HL-60/S4 treated with phorbol 12-myristate 13-acetate at 8.2 ng/mL for 4 days and 3 days (cell line): ENCODE measurements around the gene UBE3B.

ENCODE experiments used
- in situ Hi-C: fragments of 300-500 bp; cut with MboI; formaldehyde crosslinking; loops from 2 replicates; pipeline ENCODE4 v1.15.0; 2022; ENCODE audit warnings: low sequenced_read_pairs

The UBE3B gene

GRCh38 chr12:109448707-109449390 lies 28.6 kb upstream of the UBE3B start:
- in situ Hi-C loops = no loop called here

GRCh38 chr12:109449845-109450532 lies 27.4 kb upstream of the UBE3B start:
- in situ Hi-C loops = no loop called here

- in situ Hi-C loops = no loop called here
These were observed 26.5 kb upstream of the UBE3B start for GRCh38 chr12:109450980-109451379.

GRCh38 chr12:109451400-109451799 lies 26.0 kb upstream of the UBE3B start:
- in situ Hi-C loops = no loop called here

- in situ Hi-C loops = no loop called here
These were observed 24.9 kb upstream of the UBE3B start for GRCh38 chr12:109452489-109452888.

- in situ Hi-C loops = no loop called here
These were observed 21.7 kb upstream of the UBE3B start for GRCh38 chr12:109455706-109456105.

- in situ Hi-C loops = no loop called here
These were observed 19.3 kb upstream of the UBE3B start for GRCh38 chr12:109458086-109458485.

- in situ Hi-C loops = no loop called here
These were observed 18.6 kb upstream of the UBE3B start for GRCh38 chr12:109458771-109459208.

- in situ Hi-C loops = no loop called here
These were observed 18.2 kb upstream of the UBE3B start for GRCh38 chr12:109459247-109459646.

GRCh38 chr12:109460538-109460937 lies 16.9 kb upstream of the UBE3B start:
- in situ Hi-C loops = no loop called here

- in situ Hi-C loops = no loop called here
These were observed 16.2 kb upstream of the UBE3B start for GRCh38 chr12:109461049-109461845.

- in situ Hi-C loops = no loop called here
These were observed 15.3 kb upstream of the UBE3B start for GRCh38 chr12:109461846-109462756.

GRCh38 chr12:109462868-109463692 lies 14.4 kb upstream of the UBE3B start:
- in situ Hi-C loops = no loop called here

GRCh38 chr12:109463756-109464155 lies 13.7 kb upstream of the UBE3B start:
- in situ Hi-C loops = no loop called here

GRCh38 chr12:109464642-109465351 lies 12.6 kb upstream of the UBE3B start:
- in situ Hi-C loops = no loop called here

- in situ Hi-C loops = no loop called here
These were observed 11.1 kb upstream of the UBE3B start for GRCh38 chr12:109466305-109466704.

- in situ Hi-C loops = no loop called here
These were observed 10.6 kb upstream of the UBE3B start for GRCh38 chr12:109466821-109467220.

GRCh38 chr12:109467978-109468676 lies 9.3 kb upstream of the UBE3B start:
- in situ Hi-C loops = no loop called here

GRCh38 chr12:109469517-109469916 lies 7.9 kb upstream of the UBE3B start:
- in situ Hi-C loops = no loop called here
